IMR-90 (cell line): ENCODE results near the gene NATD1. TPM values are rescaled to one million over a fixed set of nuclear protein-coding genes. Genes with fewer than 3 reads are reported as not detected.

ENCODE experiments used
- ATAC-seq: fragments of 200-7000 bp; cut with Tn5 transposase; 2 replicates; pipeline ENCODE4 v1.9.1; 2020; ENCODE audit warnings: low read depth, mild to moderate bottlenecking, moderate library complexity
- BruUV-seq: library from RNA; stranded (reverse); fragments of 400-500 nt; replicated peaks from 2 replicates; lab custom pipeline; 2021; lab: Mats Ljungman, UMichigan
- CTCF ChIA-PET: fragments of 300-600 bp; formaldehyde crosslinking; extraction: SDS; loops from one replicate; lab custom pipeline; 2021; ENCODE audit warnings: antibody characterized with exemption; lab: Yijun Ruan, JAX
- POLR2A ChIA-PET: fragments of 300-600 bp; sonication (Branson Sonifier 250); formaldehyde crosslinking; loops from one replicate; lab custom pipeline; 2022; ENCODE audit warnings: antibody characterized with exemption; ENCODE audit not compliant: unreplicated experiment; lab: Charles Lee
- DNase-seq: peaks from one replicate; pipeline ENCODE4 v3.0.0; 2013
- H2AFZ ChIP-seq: replicated peaks from 2 replicates; pipeline ENCODE3; 2013; ENCODE audit warnings: low read length, mild to moderate bottlenecking; ENCODE audit not compliant: poor library complexity
- H2AK5ac ChIP-seq: 2 replicates; pipeline ENCODE4 v1.6.1; 2013; ENCODE audit warnings: low read depth, low read length, inconsistent platforms
- H2AK9ac ChIP-seq: replicated peaks from 2 replicates; pipeline ENCODE3; 2013; ENCODE audit warnings: mild to moderate bottlenecking, low read depth, low read length, moderate library complexity; ENCODE audit not compliant: poor library complexity
- H2BK120ac ChIP-seq: 2 replicates; pipeline ENCODE4 v1.6.1; 2013; ENCODE audit warnings: low read depth, low read length, inconsistent platforms
- H2BK15ac ChIP-seq: 3 replicates; pipeline ENCODE4 v1.6.1; 2013; ENCODE audit warnings: low read depth, low read length, inconsistent platforms
- H2BK20ac ChIP-seq: 2 replicates; pipeline ENCODE4 v1.6.1; 2013; ENCODE audit warnings: low read depth, mild to moderate bottlenecking, inconsistent platforms, low read length, moderate library complexity
- H2BK5ac ChIP-seq: 2 replicates; pipeline ENCODE4 v1.6.1; 2013; ENCODE audit warnings: mild to moderate bottlenecking, low read depth, low read length, inconsistent platforms; ENCODE audit not compliant: poor library complexity, severe bottlenecking
- H3K14ac ChIP-seq: replicated peaks from 2 replicates; pipeline ENCODE4 v1.6.1; 2013; ENCODE audit warnings: low read depth, low read length, inconsistent platforms
- H3K18ac ChIP-seq: 2 replicates; pipeline ENCODE4 v1.6.1; 2013; ENCODE audit warnings: low read depth, low read length, control low read depth
- H3K23ac ChIP-seq: 2 replicates; pipeline ENCODE4 v1.6.1; 2013; ENCODE audit warnings: low read depth, low read length, inconsistent platforms
- H3K27ac ChIP-seq: 2 replicates; pipeline ENCODE4 v1.5.1; 2013; ENCODE audit warnings: mild to moderate bottlenecking, control low read depth, low read length; ENCODE audit not compliant: insufficient read depth
- H3K27me3 ChIP-seq: 2 replicates; pipeline ENCODE4 v1.6.1; 2013; ENCODE audit warnings: low read length; ENCODE audit not compliant: control insufficient read depth, insufficient read depth
- H3K36me3 ChIP-seq: 2 replicates; pipeline ENCODE4 v1.6.1; 2013; ENCODE audit warnings: low read length, mixed read lengths; ENCODE audit not compliant: control insufficient read depth, insufficient read depth
- H3K4ac ChIP-seq: 2 replicates; pipeline ENCODE4 v1.6.1; 2013; ENCODE audit warnings: low read depth, low read length, inconsistent platforms
- H3K4me1 ChIP-seq: 2 replicates; pipeline ENCODE4 v1.6.1; 2013; ENCODE audit warnings: low read length, mixed read lengths; ENCODE audit not compliant: control insufficient read depth, insufficient read depth
- H3K4me2 ChIP-seq: 2 replicates; pipeline ENCODE4 v1.6.1; 2013; ENCODE audit warnings: low read depth, mild to moderate bottlenecking, control low read depth, low read length, moderate library complexity
- H3K4me3 ChIP-seq: 2 replicates; pipeline ENCODE4 v1.5.1; 2013; ENCODE audit warnings: low read depth, mild to moderate bottlenecking, control low read depth, low read length, moderate library complexity; ENCODE audit not compliant: insufficient read depth
- H3K56ac ChIP-seq: 2 replicates; pipeline ENCODE4 v1.6.1; 2013; ENCODE audit warnings: low read length, inconsistent platforms; ENCODE audit not compliant: insufficient read depth; ENCODE audit errors: extremely low read depth
- H3K79me1 ChIP-seq, 2 experiments: 2 replicates each; pipeline ENCODE4 v1.6.1; 2013; ENCODE audit warnings: low read length in 2 of 2, inconsistent platforms in 1 of 2, low read depth in 1 of 2
- H3K9ac ChIP-seq: 2 replicates; pipeline ENCODE4 v1.6.1; 2013; ENCODE audit warnings: low read depth, low read length, control low read depth
- H3K9me1 ChIP-seq: 2 replicates; pipeline ENCODE4 v1.6.1; 2013; ENCODE audit warnings: low read length, inconsistent platforms; ENCODE audit not compliant: insufficient read depth
- H3K9me3 ChIP-seq: 2 replicates; pipeline ENCODE4 v1.6.1; 2013; ENCODE audit warnings: low read length; ENCODE audit not compliant: control insufficient read depth, insufficient read depth
- H4K20me1 ChIP-seq: 2 replicates; pipeline ENCODE4 v1.6.1; 2013; ENCODE audit warnings: low read length, inconsistent platforms; ENCODE audit not compliant: insufficient read depth
- H4K5ac ChIP-seq: 2 replicates; pipeline ENCODE4 v1.6.1; 2013; ENCODE audit warnings: mild to moderate bottlenecking, low read depth, low read length, control low read depth
- H4K8ac ChIP-seq, 2 experiments: 2 replicates each; pipeline ENCODE4 v1.6.1; 2013; ENCODE audit warnings: low read depth in 2 of 2, low read length in 2 of 2, control low read depth in 1 of 2, inconsistent platforms in 1 of 2
- H4K91ac ChIP-seq: 2 replicates; pipeline ENCODE4 v1.6.1; 2013; ENCODE audit warnings: low read depth, low read length, inconsistent platforms; ENCODE audit not compliant: insufficient read depth
- FOS ChIP-seq: fragments of 150-350 bp; IDR thresholded peaks from 2 replicates; pipeline ENCODE4 v1.6.1; 2016; ENCODE audit warnings: low read depth, low read length
- MAFK ChIP-seq: IDR thresholded peaks from 2 replicates; pipeline ENCODE4 v1.6.1; 2012; ENCODE audit warnings: low read depth, low read length, improper control_type of control experiment
- MAZ ChIP-seq: IDR thresholded peaks from 2 replicates; pipeline ENCODE4 v1.6.1; 2012; ENCODE audit warnings: low read depth, mild to moderate bottlenecking, low read length, improper control_type of control experiment, moderate library complexity, borderline replicate concordance
- MXI1 ChIP-seq: IDR thresholded peaks from 2 replicates; pipeline ENCODE4 v1.6.1; 2012; ENCODE audit warnings: low read depth, mild to moderate bottlenecking, low read length, moderate library complexity, borderline replicate concordance
- POLR2A ChIP-seq: IDR thresholded peaks from 2 replicates; pipeline ENCODE4 v1.6.1; 2012; ENCODE audit warnings: mild to moderate bottlenecking, low read depth, low read length
- RFX5 ChIP-seq: IDR thresholded peaks from 2 replicates; pipeline ENCODE4 v1.8.0; 2012; ENCODE audit warnings: low read depth, mild to moderate bottlenecking, low read length, moderate library complexity
- SMC3 ChIP-seq: fragments of 150-350 bp; IDR thresholded peaks from 2 replicates; pipeline ENCODE4 v1.6.1; 2016; ENCODE audit warnings: low read depth, mild to moderate bottlenecking, antibody characterized with exemption, low read length, moderate library complexity
- WGBS, 2 experiments: methylation state at CpG; one replicate each; pipeline versions ENCODE4 v1.1.5 to v1.1.7; 2013; ENCODE audit warnings: missing lambda C conversion rate in 2 of 2; ENCODE audit not compliant: insufficient read length in 1 of 2; ENCODE audit errors: extremely low coverage in 2 of 2; 5-methylcytosine and 5-hydroxymethylcytosine counted together
- dilution Hi-C: fragments of 300-500 bp; cut with HindIII; formaldehyde crosslinking; loops from one replicate; pipeline ENCODE4 v1.14.3; 2018; ENCODE audit warnings: low sequenced_read_pairs; ENCODE audit not compliant: unreplicated experiment
- in situ Hi-C: fragments of 300-500 bp; cut with MboI; formaldehyde crosslinking; loops from 3 replicates; pipeline ENCODE4 v1.14.3; 2019; ENCODE audit warnings: low sequenced_read_pairs, inconsistent platforms, mixed read lengths
- intact Hi-C: fragments of 100-400 bp; cut with micrococcal nuclease; formaldehyde crosslinking; loops from 2 replicates; pipeline ENCODE4 v1.10.0; 2022
- polyA plus RNA-seq, 3 experiments: library from polyadenylated mRNA; depleted of rRNA; stranded (reverse); fragments of >200 nt; gene quantifications; 2 replicates each; pipeline ENCODE4 v1.2.3, GENCODE V29; 2012; ENCODE audit warnings: low replicate concordance in 1 of 3
- total RNA-seq: library from RNA; depleted of rRNA; stranded (reverse); fragments of >200 nt; gene quantifications from 2 replicates; pipeline ENCODE4 v1.2.3, GENCODE V29; 2012
- TF ChIP-seq, protein P1 (sequence below): fragments of 150-350 bp; IDR thresholded peaks from 2 replicates; pipeline ENCODE4 v1.6.1; 2016; ENCODE audit warnings: low read depth, mild to moderate bottlenecking, low read length, moderate library complexity, borderline replicate concordance

NATD1 gene
- total and polyA plus RNA-seq, 2 of the 4 experiments (the other 2 are of a cell fraction): 0.90 to 4.3 TPM

DNA sequence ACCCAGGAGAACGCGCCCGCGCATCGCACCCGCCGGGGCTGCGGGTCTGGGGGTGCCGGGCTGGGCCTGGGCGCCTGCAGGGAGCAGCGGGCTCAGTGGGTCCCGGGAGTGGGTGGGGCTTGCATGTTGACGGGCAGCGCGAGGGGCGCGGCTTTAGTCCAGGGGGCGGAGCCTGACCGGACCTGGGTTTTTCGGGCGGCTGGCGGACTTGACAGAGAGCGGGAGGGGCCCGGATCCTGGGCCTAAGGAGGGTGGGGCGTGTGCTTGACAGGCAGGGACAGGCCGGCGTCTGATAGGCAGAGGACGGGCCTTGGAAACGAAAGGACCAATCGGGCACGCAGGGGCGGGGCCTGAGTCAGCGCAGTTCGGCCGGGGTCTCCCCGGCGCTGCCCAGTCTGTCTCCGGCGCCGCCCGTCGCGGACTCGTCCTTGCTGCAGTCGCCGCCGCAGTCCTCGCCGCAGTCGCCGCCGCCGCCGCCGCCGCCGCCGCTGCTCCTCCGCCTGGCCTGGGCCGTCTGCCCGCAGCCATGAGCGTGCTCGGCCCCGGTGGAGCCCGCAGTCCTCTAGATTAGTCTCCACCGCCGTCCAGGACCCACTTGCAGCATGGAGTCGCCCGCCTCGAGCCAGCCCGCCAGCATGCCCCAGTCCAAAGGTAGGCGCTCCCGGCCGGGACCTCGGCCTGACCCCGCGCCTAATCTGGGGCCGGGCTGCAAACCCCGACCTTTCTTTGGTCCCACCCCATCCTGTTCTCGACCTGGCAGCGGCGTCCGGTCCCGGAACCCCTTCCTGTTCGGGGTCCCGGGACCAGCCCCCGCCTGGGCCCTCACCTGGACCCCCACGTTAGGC lies 31.3 kb upstream of the NATD1 start, which contains the start of gene MAP2K3:
MAP2K3 (plus strand) TSS at position 393 of the 845 bp plus-strand sequence; CDS start at position 603, 210 bp downstream.
- Histone ChIP-seq H3K14ac (peak within 1 kb of the TSS; percentile 88), H2AFZ (peak within 1 kb of the TSS; percentile 92), H3K9me3 (no peaks in the 10 kb centered on the region), H2AK9ac (peak within 1 kb of the TSS; percentile 96), H4K91ac (peak within 1 kb of the TSS; percentile 78), H2BK120ac (peak within 1 kb of the TSS; percentile 99), H2BK5ac (peak within 1 kb of the TSS; percentile 95), H4K5ac (peak within 1 kb of the TSS; percentile 20; the same call in 1 of the 2 replicates), H3K27me3 (no peaks in the 10 kb centered on the region), H4K20me1 (peaks cover 46% of the 10 kb centered on the region), H3K9ac (peak within 1 kb of the TSS; percentile 78), H3K4me3 (peak within 1 kb of the TSS; percentile 84), H3K79me1 (peaks cover 6 to 63% of the 10 kb centered on the region in 2 experiments; a peak in 3 of 4 replicates), H3K4me2 (peak within 1 kb of the TSS; percentile 83), H3K23ac (peak within 1 kb of the TSS; percentile 94), H2BK20ac (peak within 1 kb of the TSS; percentile 99), H3K4ac (peak within 1 kb of the TSS; percentile 99), H3K27ac (peak within 1 kb of the TSS; percentile 83), H3K4me1 (peaks cover 47% of the 10 kb centered on the region), H3K56ac (peak within 1 kb of the TSS; percentile 84; the same call in 1 of the 2 replicates), H3K18ac (peak within 1 kb of the TSS; percentile 22; the same call in 1 of the 2 replicates), H3K36me3 (no peaks in the 10 kb centered on the region; the same call in 1 of the 2 replicates), H2AK5ac (peak within 1 kb of the TSS; percentile 99), H2BK15ac (peak within 1 kb of the TSS; percentile 82; the same call in 1 of the 3 replicates), H4K8ac (peak within 1 kb of the TSS; percentile 33 to 68; a peak in 3 of 4 replicates), H3K9me1 (peaks cover 34% of the 10 kb centered on the region)
- ChIA-PET CTCF (no interaction called here), POLR2A (no interaction called here)
- 0% methylated on average over 65 of the region's 88 CpGs; no CpG with 5 or more reads in 1 of the 2 experiments for WGBS, 2 experiments
- TF ChIP-seq MAFK (peak; percentile 52), RFX5 (0 out of 2 replicates have a peak, but pooled peaks have one; percentile 16), SMC3 (no peak), FOS (peak; percentile 34; the same call in 1 of the 2 replicates), MXI1 (peak; percentile 24; the same call in 1 of the 2 replicates), POLR2A (peak; percentile 97), MAZ (peak; percentile 82; the same call in 1 of the 2 replicates)
- TF ChIP-seq, protein P1, sequence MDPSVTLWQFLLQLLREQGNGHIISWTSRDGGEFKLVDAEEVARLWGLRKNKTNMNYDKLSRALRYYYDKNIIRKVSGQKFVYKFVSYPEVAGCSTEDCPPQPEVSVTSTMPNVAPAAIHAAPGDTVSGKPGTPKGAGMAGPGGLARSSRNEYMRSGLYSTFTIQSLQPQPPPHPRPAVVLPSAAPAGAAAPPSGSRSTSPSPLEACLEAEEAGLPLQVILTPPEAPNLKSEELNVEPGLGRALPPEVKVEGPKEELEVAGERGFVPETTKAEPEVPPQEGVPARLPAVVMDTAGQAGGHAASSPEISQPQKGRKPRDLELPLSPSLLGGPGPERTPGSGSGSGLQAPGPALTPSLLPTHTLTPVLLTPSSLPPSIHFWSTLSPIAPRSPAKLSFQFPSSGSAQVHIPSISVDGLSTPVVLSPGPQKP: no peak
- intact Hi-C loops (loop anchor here (1.0 to 5.0 kb wide), 2 partner anchors 72 to 242 kb away; partner anchors contain the start of gene TMEM11), dilution Hi-C loops (no loop called here), in situ Hi-C loops (loop anchor here (5.0 kb wide), 1 partner anchor 228 kb away; no protein-coding TSS in a partner anchor)
- ATAC-seq (peak; percentile 81), DNase-seq (peak; percentile 99)
- BruUV-seq: TSS peak; percentile 81
